Mesodermal cell (in vitro differentiated cells): ENCODE results near the gene CNOT6.
"Not testable (repeated sequence)": the region's sequence is repeated elsewhere in the genome, so short reads cannot be mapped to it uniquely, and the experiment has no call there.

ENCODE experiments used
- H3K27ac ChIP-seq: 2 replicates; pipeline ENCODE4 v1.7.0; 2013; ENCODE audit warnings: mild to moderate bottlenecking, low read depth, low read length, moderate library complexity; ENCODE audit not compliant: severe bottlenecking
- H3K36me3 ChIP-seq: 2 replicates; pipeline ENCODE4 v1.7.1; 2013; ENCODE audit warnings: mild to moderate bottlenecking, low read length, moderate library complexity; ENCODE audit not compliant: control insufficient read depth, insufficient read depth
- H3K4me1 ChIP-seq: one replicate; pipeline ENCODE4 v1.7.1; 2013; ENCODE audit warnings: mild to moderate bottlenecking, low read length; ENCODE audit not compliant: insufficient read depth, control insufficient read depth, poor library complexity, severe bottlenecking
- H3K4me3 ChIP-seq: 2 replicates; pipeline ENCODE4 v1.7.0; 2013; ENCODE audit warnings: low read length, control low read depth, mild to moderate bottlenecking; ENCODE audit not compliant: insufficient read depth, poor library complexity, severe bottlenecking; ENCODE audit errors: extremely low read depth
- H3K9me3 ChIP-seq: 2 replicates; pipeline ENCODE4 v1.7.1; 2013; ENCODE audit warnings: mild to moderate bottlenecking, low read length, moderate library complexity; ENCODE audit not compliant: control insufficient read depth
- WGBS, 2 experiments: methylation state at CpG; one replicate each; pipeline ENCODE4 v1.1.5; 2013; ENCODE audit warnings: missing lambda C conversion rate in 2 of 2; ENCODE audit not compliant: insufficient coverage in 2 of 2; 5-methylcytosine and 5-hydroxymethylcytosine counted together

Gene CNOT6

DNA sequence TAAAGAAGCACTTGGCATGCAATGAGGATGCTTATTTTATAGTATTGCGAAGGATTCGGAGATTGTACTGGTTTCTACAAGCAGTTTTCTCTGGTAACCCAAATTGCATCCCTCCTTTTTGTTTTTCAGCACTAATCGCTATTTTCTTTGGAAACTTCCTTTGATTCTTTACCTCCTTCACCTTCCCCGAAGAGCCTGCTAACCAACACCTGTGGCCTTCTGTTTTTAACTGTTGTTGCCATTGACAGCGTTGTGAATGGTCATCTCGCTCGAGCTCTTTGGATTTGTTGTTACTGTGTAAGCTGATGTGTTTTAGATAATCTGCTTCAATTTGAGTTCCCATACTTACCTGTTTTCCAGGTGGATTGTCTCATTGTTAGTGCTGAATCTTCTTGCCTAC, 1.1 kb downstream of the CNOT6 start:
- Histone ChIP-seq H3K9me3 (peaks cover 6% of the 10 kb centered on the region), H3K27ac (peak overlapping the region; percentile 96), H3K36me3 (peaks cover 39% of the 10 kb centered on the region), H3K4me3 (peak overlapping the region; percentile 86), H3K4me1 (no peaks in the 10 kb centered on the region)
- WGBS, 2 experiments, result 6 to 23% methylated on average over 2 to 5 of the region's 7 CpGs

DNA sequence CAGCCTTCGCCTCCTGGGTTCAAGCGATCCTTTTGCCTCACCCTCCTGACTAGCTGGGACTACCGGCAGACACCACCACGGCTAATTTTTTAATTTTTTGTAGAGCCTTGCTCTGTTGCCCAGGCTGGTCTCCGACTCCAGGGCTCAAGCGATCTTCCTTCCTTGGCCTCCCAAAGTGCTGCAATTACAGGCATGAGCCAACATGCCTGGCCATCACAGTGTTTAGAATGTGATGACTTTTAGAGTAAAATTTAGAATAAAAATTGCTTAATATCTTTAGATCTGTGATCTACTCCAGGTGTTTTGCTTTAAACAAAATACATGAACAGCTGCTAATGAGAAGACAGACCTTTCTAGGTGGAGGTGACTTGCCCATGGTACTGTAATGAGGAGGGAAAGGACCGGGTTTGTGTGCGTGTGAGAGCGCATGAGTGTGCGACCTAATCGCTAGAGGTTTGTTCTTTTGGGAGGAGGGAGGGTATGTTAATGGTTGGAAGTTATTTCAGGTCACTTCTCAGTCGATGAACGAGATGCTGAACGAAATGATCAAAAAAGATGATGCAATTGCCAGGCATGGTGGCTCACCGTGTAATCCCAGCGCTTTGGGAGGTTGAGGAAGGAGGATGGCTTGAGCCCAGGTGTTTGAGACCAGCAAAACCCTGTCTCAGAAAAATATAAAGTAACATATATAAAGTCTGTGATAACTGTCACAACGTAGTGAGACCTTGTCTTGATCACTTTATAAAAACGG, 2.0 kb downstream of the CNOT6 start:
- H3K9me3 ChIP-seq, result peaks cover 6% of the 10 kb centered on the region
- H3K27ac ChIP-seq, result no peak overlapping the region
- H3K36me3 ChIP-seq, result peaks cover 45% of the 10 kb centered on the region
- 91% methylated on average over 14 to 16 of the region's 18 CpGs for WGBS, 2 experiments
- H3K4me1 ChIP-seq, result no peaks in the 10 kb centered on the region
- peak overlapping the region; percentile 86 for H3K4me3 ChIP-seq

DNA sequence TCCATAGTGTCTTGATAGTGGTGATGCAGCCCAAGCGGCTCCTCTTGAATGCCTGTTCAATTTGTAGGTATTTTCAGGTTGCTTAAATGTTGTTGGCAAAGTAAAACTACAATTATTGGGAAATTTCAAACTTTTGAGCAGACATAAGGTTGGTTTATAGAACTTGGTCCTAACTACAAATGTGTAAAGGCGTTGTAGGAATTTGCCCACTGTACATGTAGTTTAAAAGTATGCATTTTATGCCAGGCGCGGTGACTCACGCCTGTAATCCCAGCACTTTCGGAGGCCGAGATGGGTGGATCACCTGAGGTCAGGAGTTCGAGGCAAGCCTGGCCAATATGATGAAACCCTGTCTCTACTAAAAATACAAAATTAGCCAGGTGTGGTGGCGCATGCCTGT, 2.6 kb downstream of the CNOT6 start:
- 96 to 100% methylated on average over 9 of the region's 9 CpGs for WGBS, 2 experiments
- not testable (repeated sequence) for H3K4me1 ChIP-seq, H3K9me3 ChIP-seq, H3K27ac ChIP-seq, H3K4me3 ChIP-seq
- H3K36me3 ChIP-seq, result peaks cover 49% of the 10 kb centered on the region

DNA sequence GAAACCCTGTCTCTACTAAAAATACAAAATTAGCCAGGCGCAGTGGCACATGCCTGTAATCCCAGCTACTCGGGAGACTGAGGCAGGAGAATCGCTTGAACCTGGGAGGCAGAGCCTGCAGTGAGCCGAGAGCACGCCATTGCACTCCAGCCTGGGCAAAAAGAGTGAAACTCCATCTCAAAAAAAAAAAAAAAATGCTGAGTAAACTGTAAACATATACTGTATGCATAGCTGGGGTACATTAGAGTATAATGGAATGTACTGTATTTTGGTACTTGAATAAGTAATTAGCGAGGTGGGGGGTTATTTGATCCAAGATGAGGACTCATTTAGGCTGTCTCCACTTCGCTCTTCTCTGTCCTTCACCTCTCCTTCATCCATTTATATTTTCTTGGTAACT, 3.7 kb downstream of the CNOT6 start:
- H3K27ac ChIP-seq, H3K4me3 ChIP-seq, H3K9me3 ChIP-seq, H3K4me1 ChIP-seq: not testable (repeated sequence)
- peaks cover 49% of the 10 kb centered on the region for H3K36me3 ChIP-seq
- 94% methylated on average over 5 of the region's 7 CpGs; no CpG with 5 or more reads in 1 of the 2 experiments for WGBS, 2 experiments

DNA sequence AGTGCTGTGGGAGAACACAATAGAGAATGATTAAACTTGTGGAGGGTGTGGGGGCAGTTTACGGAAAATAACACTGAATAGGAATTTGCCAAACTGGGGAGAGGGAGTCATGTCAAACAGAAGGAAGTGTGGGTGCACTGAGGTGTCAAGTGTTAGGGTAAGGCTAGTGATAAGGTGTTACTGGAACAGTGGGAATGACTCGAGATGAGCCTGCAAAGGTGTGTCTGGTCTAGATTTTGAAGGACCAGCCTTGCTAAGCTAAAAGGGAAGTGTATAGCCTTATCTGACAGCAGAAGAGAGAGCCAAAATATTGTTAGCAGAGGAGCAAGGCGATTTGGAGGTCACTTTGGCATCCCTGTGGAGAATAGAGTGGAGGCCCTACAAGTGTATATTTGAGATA, 4.2 kb downstream of the CNOT6 start:
- peaks cover 2% of the 10 kb centered on the region for H3K9me3 ChIP-seq
- H3K4me1 ChIP-seq, result no peaks in the 10 kb centered on the region
- H3K36me3 ChIP-seq, result peaks cover 54% of the 10 kb centered on the region
- H3K4me3 ChIP-seq, result no peak overlapping the region
- WGBS, 2 experiments, result 94% methylated on average over 3 of the region's 3 CpGs
- no peak overlapping the region for H3K27ac ChIP-seq

DNA sequence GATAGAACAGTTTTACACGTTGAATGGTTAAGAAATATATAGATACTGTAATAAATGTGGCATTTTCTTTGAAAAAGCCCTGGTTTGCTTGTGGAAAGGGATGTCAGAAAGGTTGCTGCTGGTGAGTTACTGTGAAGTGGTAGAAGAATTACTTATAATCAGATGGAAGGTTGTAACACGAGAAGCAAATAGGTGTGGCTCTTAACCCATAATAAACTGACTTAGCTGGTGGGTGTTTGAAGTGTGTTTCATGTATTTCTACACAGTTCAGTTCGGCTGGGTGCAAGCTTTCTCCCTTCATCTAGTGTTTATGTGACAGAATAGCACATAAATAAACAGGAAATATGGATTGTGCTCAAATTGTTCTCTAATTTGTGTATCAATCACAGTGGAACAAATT, 5.5 kb downstream of the CNOT6 start:
- no peaks in the 10 kb centered on the region for H3K9me3 ChIP-seq
- H3K4me3 ChIP-seq, result no peak overlapping the region
- H3K36me3 ChIP-seq, result peaks cover 54% of the 10 kb centered on the region
- no peaks in the 10 kb centered on the region for H3K4me1 ChIP-seq
- 80 to 100% methylated on average over 1 to 2 of the region's 3 CpGs for WGBS, 2 experiments
- H3K27ac ChIP-seq, result no peak overlapping the region

DNA sequence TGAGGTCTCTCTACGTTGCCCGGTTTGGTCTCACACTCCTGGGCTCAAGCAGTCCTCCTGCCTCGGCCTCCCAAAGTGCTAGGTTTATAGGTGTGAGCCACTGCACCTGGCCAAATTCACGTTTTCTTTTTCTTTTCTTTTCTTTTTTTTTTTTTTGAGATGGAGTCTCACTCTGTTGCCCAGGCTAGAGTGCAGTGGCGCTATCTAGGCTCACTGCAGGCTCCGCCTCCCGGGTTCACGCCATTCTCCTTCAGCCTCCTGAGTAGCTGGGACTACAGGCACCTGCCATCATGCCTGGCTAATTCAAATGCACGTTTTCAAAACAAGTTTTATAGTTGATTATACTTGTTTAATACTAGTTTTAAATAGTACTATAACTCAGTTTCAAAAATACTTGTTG, 6.1 kb downstream of the CNOT6 start:
- H3K27ac ChIP-seq, H3K9me3 ChIP-seq, H3K4me3 ChIP-seq, H3K4me1 ChIP-seq: not testable (repeated sequence)
- H3K36me3 ChIP-seq, result peaks cover 54% of the 10 kb centered on the region
- WGBS, 2 experiments, result 86 to 87% methylated on average over 6 to 8 of the region's 9 CpGs

DNA sequence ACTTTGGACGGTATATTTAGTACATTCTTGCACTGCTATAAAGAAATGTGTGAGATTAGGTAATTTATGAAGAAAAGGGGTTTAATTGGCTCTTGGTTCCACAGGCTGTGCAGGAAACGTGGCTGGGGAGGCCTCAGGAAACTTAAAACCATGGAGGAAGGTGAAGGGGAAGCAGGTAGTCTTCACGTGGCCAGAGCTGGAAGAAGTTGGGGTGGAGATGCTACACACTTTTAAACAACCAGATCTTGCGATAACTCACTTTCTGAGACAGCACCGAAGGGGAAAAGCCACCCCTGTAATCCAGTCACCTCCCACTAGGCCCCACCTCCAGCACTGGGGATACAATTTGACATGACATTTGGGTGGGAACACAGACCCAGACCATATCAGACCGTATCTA, 13.5 kb downstream of the CNOT6 start:
- H3K4me3 ChIP-seq, result no peak overlapping the region
- peaks cover 31% of the 10 kb centered on the region for H3K36me3 ChIP-seq
- H3K4me1 ChIP-seq, result no peaks in the 10 kb centered on the region
- no peak overlapping the region for H3K27ac ChIP-seq
- no peaks in the 10 kb centered on the region for H3K9me3 ChIP-seq
- WGBS, 2 experiments, result 90 to 93% methylated on average over 4 of the region's 6 CpGs

DNA sequence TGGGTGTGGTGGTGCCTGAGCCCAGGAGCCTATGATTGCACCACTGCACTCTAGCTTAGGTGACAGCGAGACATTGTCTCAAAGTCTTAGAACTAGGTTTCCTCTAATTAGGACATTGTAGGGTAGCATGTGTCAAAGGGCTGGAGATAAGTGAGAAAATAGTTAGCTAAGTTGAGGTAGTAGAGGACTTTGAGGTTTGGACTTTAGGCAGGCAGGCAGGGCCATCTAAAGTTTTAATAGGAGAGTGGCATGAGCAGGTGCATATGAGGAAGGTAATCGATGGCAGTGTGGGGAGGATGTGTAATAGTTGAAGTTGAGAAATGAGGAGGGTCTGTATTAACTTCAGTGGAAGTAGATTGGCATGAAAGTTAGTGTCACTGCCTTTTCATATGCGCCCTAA, 21.1 kb downstream of the CNOT6 start:
- Histone ChIP-seq H3K9me3 (no peaks in the 10 kb centered on the region), H3K4me1 (no peaks in the 10 kb centered on the region), H3K4me3 (no peak overlapping the region), H3K36me3 (peaks cover 19% of the 10 kb centered on the region), H3K27ac (no peak overlapping the region)
- 88 to 100% methylated on average over 2 to 3 of the region's 3 CpGs for WGBS, 2 experiments

DNA sequence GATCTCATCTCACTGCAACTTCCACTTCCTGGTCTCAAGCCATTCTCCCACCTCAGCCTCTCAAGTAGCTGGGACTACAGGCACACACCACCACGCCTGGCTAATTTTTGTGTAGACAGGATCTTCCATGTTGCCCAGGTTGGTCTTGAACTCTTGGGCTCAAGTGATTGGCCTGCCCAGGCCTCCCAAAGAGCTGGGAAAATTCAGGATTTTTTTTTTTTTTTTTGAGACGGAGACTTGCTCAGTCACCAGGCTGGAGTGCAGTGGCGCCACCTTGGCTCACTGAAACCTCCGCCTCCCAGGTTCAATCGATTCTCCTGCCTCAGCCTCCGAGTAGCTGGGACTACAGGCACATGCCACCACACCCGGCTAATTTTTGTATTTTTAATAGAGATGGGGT, 21.8 kb downstream of the CNOT6 start:
- peaks cover 16% of the 10 kb centered on the region for H3K36me3 ChIP-seq
- not testable (repeated sequence) for H3K27ac ChIP-seq, H3K4me3 ChIP-seq, H3K4me1 ChIP-seq, H3K9me3 ChIP-seq
- 97 to 98% methylated on average over 4 to 5 of the region's 7 CpGs for WGBS, 2 experiments

DNA sequence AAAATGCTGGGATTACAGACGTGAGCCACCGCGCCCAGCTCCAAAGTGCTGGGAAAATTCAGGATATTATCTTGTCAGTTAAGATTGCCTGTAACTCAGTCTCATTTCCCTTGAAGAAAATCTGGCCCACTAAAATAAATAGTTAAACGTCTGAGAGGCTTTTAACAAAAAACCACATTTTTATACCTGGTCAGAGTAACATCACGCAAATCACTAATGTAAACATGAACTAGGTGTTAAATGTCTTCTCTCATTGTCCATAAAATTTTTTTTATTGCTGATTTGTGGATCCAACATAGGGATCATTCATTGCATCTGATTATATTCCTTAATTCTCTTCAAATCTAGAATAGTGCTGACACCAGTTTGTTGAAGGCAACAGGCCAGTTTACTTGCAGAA, 22.3 kb downstream of the CNOT6 start:
- Histone ChIP-seq H3K9me3 (no peaks in the 10 kb centered on the region), H3K27ac (no peak overlapping the region), H3K4me3 (no peak overlapping the region), H3K4me1 (no peaks in the 10 kb centered on the region), H3K36me3 (peaks cover 16% of the 10 kb centered on the region)
- WGBS, 2 experiments, result no CpG with 5 or more reads among the region's 5 CpGs
